HG03521 (cell line): ENCODE measurements around the gene MPPED1.

Experiments used
- ATAC-seq: cut with Tn5 transposase; IDR thresholded peaks from one replicate; pipeline ENCODE4 v1.9.1; 2021; ENCODE audit warnings: mild to moderate bottlenecking, moderate library complexity; ENCODE audit not compliant: unreplicated experiment

The MPPED1 gene

GRCh38 chr22:43474161-43475101, 62.6 kb downstream of the MPPED1 start:
- ATAC-seq, result no peak

GRCh38 chr22:43475549-43476076, 63.8 kb downstream of the MPPED1 start:
- no peak for ATAC-seq

DNA sequence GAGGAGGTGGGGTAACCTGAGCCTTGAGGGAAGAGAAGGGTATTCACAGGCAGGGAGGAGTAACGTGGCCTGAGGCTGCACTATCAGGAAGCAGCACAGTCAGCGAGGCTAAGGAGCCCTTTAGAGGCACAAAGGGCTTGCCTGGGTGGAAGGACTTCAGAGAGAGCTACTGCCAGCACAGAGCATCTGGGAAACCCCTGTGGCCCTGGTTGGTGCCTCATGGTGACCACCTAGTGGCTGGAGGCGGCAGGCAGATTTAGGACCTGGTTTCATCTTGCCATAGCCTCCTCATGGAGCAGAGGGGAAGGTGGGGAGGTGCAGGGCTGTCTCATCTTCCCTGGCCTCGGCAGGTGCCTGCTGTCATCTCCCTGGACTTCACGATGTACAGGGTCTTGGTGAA, 64.5 kb downstream of the MPPED1 start:
- ATAC-seq, result no peak

DNA sequence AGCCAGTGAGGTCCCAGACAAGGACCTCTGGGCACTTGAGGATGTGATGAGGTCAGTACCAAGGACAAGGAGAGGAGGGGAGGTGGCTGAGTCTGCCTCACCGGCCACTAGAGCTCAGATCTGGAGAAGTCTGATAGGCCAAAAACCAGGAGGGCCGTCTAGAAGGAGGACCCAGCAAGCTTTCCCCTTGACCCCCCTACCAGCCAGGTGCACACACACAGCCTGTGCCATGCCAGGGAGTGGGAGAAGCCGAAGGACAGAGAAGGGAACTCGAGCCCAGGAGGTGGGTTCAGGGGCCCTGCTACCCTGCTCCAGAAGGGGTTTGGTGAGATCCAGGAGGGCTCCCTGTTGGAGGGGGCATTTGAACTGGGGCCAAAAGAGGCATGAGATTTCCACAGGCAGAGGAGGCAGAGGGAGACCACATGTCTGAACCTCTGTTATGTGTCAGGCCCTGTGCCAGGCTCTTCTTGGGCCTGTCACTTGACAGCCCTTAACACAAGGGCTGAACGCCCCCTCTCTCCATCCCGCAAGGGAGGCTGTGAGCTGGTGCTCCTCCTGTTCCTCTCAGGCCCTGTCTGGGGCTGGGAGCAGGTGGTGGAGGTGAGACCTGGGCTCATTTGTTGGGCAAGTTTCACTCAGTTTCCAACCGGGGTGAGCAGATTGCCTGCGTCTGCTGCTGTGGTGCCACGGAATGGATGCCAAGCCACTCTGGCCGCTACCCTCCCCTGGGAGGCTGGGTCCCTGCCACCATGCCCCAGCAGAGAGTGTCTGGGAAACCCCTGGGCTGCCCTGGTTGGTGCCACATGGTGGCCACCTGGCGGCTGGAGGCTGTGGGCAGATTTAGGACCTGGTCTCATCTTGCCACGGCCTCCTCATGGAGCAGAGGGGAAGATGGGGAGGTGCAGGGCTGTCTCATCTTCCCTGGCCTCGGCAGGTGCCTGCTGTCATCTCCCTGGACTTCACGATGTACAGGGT, 65.2 kb downstream of the MPPED1 start:
- no peak for ATAC-seq

DNA sequence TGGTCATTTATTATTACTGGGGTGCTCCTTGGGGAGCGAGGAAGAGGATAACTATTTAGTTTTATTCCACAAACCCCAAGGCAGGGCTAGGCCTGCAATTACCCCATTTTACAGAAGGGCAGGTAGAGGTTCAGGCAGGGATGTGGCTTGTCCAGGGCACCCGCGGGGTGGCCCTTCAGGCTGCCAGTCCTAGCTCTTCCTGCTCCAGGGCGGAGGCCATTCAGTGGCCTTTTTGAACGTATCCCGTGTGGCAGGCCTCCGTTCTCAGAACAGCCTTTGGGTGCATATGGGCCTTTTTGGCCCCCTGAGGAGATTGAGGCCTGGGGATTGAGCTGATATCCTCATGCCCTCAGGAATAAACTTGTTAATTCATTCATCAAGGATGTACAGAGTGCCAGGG, 66.2 kb downstream of the MPPED1 start:
- ATAC-seq, result no peak

DNA sequence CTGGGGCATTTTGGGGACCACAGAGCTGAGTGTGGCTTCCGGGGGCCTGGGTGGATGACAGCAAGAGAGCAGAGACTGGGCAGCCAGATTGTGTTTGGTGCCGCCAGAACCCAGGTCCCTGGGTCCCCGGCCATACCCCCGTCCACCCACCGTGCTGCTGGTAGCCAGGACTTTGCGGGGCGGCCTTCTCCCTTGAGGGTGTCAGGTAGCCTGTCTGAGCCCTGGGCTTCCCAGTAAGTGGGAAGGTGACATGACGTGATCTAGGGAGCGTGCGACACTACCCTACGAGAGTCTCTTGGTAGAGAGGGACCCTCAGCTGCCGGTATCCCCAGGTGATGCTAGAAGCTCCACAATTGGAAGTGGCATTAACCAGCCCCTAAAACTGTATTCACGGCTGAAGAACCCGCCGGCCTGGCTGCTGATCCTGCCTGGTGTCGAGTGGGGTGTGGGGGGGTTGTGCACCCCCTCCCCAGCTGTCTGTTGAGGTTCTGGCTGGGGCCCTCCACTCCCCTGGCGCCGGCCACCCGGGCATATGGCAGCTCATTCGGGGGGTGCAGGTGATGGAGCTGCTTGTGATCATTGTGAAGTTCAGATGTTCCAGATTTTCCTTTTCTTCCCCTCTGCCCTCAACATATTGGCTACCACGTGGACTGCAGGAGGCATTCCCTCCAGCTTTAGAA, 66.9 kb downstream of the MPPED1 start:
- no peak for ATAC-seq

DNA sequence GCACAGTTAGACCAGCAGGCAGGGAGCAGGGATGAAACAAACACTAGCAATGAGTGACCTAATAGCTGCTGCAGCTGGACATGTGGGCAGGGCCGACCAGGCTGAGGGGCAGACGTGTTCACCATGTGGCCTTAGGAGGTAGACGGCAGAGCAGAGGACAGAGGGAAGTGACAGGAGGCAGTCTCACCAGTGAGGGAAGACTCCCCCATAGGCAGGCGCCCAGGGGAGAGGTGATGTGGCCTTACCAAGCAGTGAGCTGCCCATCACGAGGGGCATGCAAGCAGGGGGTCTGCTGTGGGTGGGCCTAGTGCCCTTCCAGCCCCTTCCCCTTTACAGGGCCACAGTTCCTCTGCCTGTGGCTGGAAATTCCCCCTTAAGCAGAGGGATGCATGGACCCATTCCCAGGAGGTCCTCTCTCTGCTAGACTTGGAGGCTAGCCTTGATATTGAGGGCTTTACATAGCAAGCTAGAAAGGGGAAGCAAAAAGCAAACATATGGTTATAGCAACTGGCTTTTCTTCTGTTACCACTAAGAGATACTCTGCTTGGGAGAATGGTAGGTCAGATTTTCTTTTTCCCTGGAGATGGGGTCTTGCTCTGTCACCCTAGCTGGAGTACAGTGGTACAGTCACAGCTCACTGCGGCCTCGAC, 67.6 kb downstream of the MPPED1 start:
- ATAC-seq, result no peak

GRCh38 chr22:43479962-43480361, 68.1 kb downstream of the MPPED1 start:
- no peak for ATAC-seq

DNA sequence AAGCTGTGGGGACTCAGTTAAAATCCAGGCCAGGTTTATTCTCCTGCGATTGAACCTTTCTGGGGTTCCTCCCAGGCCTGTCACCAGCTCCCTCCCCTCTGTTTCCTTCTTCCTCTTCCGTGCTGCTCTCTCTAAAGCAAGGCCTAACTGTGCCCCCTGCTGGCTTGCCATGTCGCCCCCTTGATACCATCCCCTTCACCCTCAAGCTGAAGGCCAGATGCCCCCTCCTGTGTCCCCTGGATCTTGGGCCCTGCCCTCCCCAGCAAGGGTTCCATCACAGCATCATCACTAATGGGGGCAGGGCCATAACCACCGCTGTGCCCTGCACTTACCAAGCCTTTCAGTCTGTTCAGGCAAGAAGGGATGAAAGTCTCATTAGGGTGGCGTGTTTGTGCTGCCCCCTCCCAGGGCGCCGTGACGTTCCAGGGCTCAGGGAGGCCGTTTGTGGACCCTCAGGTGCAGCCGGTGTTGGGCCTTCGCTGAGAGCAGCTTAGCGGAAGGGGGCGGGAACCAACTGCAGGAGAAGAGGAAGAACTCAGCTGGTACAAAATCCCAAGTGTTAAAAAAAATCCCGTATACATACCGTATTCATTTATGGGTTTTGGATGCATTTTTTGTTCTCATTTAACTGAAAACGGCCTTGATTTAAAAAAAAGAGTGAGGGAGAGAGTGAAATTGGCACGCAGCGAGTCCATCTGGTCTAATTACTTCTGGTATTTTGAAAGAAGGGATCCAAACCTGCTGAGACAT, 69.9 kb downstream of the MPPED1 start:
- ATAC-seq, result no peak

DNA sequence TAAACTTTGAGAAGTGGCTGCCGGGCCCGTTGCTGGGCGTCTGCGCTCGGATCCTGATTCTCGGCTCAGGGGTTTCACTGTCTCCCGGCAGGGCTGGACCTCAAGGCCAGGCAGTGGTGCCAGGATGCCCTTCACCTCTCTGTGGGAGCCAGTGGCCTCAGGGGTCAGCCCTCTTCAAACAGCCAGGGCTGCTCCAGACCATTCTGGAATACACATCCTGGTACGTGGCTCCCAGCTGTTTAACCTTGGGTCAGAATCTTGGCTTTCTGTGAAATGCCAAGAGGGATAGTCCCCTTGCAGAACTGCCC, 70.5 kb downstream of the MPPED1 start:
- ATAC-seq, result no peak

GRCh38 chr22:43483266-43483665, 71.5 kb downstream of the MPPED1 start:
- ATAC-seq, result no peak

DNA sequence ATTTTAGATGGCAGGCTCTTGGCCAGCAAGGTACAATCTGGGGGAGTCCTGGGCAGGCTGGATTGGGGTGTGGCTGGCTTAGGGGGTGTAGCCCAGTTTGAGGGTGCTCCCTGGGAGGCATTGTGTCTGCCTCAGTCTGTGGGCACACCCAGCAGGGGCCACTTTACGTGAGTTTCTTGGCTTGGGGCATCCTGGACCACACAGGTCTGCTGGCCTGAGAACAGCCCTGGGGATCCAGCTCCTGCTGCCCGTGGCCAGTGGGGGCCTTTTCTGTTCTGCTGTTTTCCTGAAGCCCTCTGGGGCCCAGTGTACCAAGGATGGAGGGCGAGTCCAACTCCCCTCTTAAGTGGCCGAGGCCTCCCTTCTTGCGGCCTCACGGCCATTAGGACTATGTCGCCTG, 71.9 kb downstream of the MPPED1 start:
- no peak for ATAC-seq

DNA sequence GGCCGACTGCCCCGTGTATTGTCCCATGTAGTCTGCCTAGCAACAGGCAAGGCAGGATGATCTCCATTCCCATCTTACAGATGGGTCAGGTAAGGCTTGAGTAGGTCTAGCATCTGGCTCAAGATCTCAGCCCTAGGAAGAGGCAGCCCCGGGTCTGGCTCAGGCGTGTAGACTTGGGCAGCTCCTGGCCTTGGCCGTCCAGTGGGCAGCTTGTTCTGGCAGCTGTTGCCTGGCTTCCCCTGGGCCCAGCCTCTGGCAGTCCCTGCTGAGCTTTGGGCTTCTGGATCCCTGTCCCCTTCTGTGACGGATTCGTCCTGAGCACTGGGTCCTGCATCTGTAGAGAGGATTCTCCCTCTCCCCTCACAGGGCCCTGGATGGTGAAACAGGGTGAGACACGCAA, 72.4 kb downstream of the MPPED1 start:
- ATAC-seq, result no peak

GRCh38 chr22:43485502-43486089, 73.8 kb downstream of the MPPED1 start:
- no peak for ATAC-seq

GRCh38 chr22:43487311-43488030, 75.7 kb downstream of the MPPED1 start:
- ATAC-seq, result no peak

GRCh38 chr22:43488031-43488866, 76.4 kb downstream of the MPPED1 start:
- ATAC-seq, result no peak

DNA sequence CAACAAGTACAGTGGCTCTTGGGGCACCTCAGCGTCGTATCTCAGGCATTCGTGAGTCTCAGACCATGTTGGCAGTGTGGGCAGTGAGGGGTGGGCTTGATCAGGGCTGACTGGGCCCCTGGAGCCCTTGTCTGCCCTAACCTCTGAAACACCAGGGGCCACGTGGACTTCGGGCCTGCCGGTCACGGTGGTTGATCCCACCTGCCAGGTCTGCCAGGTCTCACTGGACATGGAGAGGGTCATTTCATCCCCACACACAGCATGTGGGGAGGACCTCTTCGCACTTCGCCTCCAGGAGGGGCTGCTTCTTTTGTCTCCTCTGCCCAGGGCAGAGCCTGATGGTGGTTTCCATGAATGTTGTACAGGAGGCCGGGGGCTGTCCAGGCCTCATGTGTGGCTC, 77.1 kb downstream of the MPPED1 start:
- ATAC-seq, result no peak

GRCh38 chr22:43490311-43490710, 78.5 kb downstream of the MPPED1 start:
- ATAC-seq, result no peak
